GM19372 (cell line): Measurements from ENCODE around the gene MYH1.
"Not testable (repeated sequence)": the region's sequence is repeated elsewhere in the genome, so short reads cannot be mapped to it uniquely, and the experiment has no call there.

Experiments used
- ATAC-seq: cut with Tn5 transposase; IDR thresholded peaks from one replicate; pipeline ENCODE4 v1.9.1; 2021; ENCODE audit warnings: mild to moderate bottlenecking, low read depth, moderate library complexity; ENCODE audit not compliant: unreplicated experiment

The MYH1 gene

GRCh38 chr17:10518271-10519037 is at the start of gene MYH1:
TSS of gene MYH1 (minus strand) at chr17:10518542. CDS start at chr17:10516642, 1,900 bp downstream.
- ATAC-seq, result no peak

GRCh38 chr17:10563991-10564660 is 45.8 kb upstream of the MYH1 start:
- no peak for ATAC-seq

GRCh38 chr17:10558049-10558448 is 39.7 kb upstream of the MYH1 start:
- no peak for ATAC-seq

GRCh38 chr17:10557422-10557821 is 39.1 kb upstream of the MYH1 start:
- no peak for ATAC-seq

- ATAC-seq, result no peak
Observed at GRCh38 chr17:10556301-10557005, 38.1 kb upstream of the MYH1 start.

- ATAC-seq, result no peak
Observed at GRCh38 chr17:10550014-10550413, 31.7 kb upstream of the MYH1 start.

GRCh38 chr17:10549096-10549842 is 30.9 kb upstream of the MYH1 start, which contains the start of gene MYH2:
TSS of gene MYH2 (minus strand) at chr17:10549658. CDS start at chr17:10547920, 1,738 bp downstream.
- ATAC-seq, result no peak

- ATAC-seq, result no peak
Observed at GRCh38 chr17:10547351-10547750, 29.0 kb upstream of the MYH1 start.

GRCh38 chr17:10543486-10543885 is 25.1 kb upstream of the MYH1 start:
- ATAC-seq, result not testable (repeated sequence)

GRCh38 chr17:10541179-10541578 is 22.8 kb upstream of the MYH1 start:
- ATAC-seq, result not testable (repeated sequence)

- ATAC-seq, result no peak
Observed at GRCh38 chr17:10532026-10532425, 13.7 kb upstream of the MYH1 start.

GRCh38 chr17:10527419-10527818 is 9.1 kb upstream of the MYH1 start:
- no peak for ATAC-seq

- ATAC-seq, result no peak
Observed at GRCh38 chr17:10526517-10526916, 8.2 kb upstream of the MYH1 start.

- ATAC-seq, result no peak
Observed at GRCh38 chr17:10523064-10523463, 4.7 kb upstream of the MYH1 start.

GRCh38 chr17:10521949-10522348 is 3.6 kb upstream of the MYH1 start:
- no peak for ATAC-seq

- ATAC-seq, result no peak
Observed at GRCh38 chr17:10516638-10517037, 1.7 kb downstream of the MYH1 start.

GRCh38 chr17:10516065-10516464 is 2.3 kb downstream of the MYH1 start:
- no peak for ATAC-seq

GRCh38 chr17:10513299-10514067 is 4.9 kb downstream of the MYH1 start:
- no peak for ATAC-seq

GRCh38 chr17:10512856-10513255 is 5.5 kb downstream of the MYH1 start:
- no peak for ATAC-seq

GRCh38 chr17:10499950-10500349 is 18.4 kb downstream of the MYH1 start:
- no peak for ATAC-seq
